Endothelial cell of hepatic sinusoid (primary cell): ENCODE data around the gene AKAP11.

Source experiments
- in situ Hi-C: cut with HindIII; loops from 2 replicates; pipeline ENCODE4 v1.10.0; 2017; ENCODE audit warnings: low sequenced_read_pairs

The AKAP11 gene

DNA sequence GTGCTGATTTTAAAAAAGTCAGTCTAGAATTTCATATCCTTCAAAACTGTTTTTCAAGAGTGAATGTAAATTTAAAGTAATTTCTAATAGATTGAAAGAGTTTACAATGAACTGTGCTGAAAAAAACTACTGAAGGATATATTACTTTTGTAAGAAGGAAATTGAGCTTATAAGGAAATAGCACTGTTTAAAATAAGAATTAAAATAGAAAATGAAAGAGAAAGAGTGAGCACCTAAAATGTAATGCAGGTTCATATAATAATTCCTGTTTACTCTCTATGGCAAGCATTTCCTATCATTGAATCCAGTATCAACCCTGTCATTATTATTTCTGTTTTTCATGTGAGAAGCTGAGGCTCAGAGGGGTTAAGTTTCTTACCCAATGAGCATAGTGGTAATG, 57.3 kb downstream of the AKAP11 start:
- in situ Hi-C loops, result no loop called here

DNA sequence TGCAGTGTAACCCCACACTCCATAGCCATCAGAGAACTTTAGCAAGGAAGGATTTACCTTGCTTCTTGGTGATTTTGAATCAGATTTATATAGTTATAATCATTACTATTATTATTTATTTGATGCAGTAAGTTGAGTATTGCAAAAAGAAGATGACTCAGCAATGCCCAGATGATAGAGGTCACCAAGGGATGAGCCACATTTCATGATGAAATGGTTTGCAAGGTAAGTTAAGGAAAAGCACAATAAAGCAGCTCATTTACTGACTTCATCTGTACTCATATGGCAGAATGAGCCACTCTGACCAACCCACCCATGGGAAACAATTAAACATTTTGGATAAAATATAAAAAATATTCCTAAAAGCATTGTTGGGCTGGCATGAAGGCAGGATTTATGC, 59.1 kb downstream of the AKAP11 start:
- in situ Hi-C loops, result no loop called here

DNA sequence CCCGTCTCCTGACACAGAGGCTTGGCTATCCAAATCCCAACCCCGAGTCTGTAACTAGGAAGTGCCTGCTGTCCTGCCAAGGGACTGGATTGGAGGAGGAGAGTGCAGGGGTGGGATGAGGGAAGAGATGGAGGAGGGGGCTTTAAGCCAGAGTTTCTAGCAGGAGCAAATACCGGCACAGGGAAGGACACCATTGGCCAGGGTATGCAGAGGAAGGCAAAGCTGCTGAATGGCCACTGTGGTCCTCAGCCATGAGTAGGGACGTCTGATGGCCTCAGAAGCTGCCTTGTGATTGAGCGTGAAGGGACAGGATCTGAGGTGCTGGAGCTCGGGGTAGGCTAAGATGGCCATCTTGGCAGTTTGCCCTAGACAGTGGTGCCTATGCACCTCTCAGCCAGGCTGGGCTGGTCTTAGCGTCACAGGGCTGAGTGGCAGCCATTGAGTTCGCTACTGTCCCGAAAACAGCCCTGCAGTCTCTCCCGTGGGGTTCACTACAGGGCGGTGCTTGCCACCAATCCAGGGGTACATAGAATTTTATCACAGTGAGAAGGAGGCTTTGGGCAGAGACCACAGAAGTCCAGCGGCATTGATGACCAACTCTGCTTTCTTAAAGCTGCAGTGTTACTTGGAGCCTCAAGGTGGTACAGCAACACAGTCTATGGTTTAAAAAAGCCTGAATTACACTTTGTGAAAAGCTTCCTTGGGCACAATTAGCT, 61.8 kb downstream of the AKAP11 start:
- in situ Hi-C loops, result no loop called here

DNA sequence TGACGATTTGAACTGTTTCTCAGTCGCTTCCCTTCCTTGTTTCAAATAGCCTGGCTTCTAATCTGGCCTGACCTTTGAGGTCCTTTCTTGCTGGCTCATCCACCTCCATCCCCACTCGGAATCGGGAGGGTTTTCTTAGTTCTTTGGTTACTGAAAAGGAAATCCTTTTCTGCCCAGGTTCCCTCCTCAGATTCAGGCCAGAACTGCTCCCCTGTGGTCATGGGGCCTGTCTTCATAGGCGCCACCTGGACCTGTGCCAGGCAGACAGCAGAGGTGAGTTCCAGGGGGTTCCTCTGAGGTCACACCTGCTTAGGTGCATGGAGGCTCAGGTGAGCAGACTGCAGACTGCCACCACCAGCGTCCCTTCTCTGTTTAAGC, 62.4 kb downstream of the AKAP11 start:
- in situ Hi-C loops, result no loop called here

DNA sequence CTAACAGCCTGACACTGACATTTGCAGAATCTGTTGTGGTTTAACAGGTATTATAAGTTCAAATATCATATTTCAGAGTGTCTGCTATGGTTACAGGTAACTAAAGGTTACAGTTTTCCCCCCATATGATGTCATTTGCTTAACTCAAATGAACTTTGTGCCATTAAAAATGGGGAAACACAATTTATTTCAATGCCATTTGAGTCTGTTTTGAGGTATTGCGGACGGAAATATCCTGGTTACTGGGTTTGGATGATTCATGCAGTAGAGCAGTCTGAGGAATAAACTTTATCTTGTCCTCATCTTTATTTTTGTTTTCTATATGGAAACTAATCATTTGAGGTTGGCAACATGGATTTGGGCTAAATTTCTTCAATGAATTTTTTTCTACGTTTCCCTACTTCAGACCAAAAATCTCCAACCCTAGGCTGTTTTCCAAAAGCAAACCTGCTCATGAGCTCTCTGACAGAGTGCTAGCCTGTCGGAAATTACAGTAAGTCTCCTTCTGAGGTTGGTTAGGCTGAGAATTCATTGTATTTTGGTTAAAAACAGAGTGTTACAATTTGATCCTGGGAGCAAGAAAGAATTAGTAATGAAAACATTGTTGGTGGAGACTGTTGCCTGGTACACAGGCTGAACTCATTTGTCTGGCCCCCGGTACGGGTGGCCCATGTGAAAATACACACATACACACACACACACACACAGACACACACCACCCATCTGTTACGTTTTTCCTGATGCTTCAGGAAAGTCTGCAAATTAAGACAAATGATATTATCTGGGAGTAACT, 66.1 kb downstream of the AKAP11 start:
- in situ Hi-C loops, result no loop called here

DNA sequence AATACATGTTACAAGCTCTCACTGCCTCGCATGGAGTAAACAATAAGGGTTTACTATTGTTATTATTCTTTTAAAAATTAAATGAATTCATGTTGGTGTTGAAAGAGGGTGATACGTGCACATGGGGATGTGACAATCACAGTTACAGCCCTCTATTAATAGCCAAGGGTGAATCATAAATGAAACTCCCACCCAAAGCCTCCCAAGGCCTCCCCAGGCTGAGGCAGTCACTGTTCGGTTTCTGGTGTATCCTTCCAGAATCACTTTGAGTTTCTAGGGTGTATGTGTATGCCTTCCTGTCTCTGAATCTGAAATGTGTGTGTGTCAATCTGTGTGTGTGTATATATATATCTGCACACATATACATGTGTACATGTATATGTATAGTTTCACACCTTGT, 73.4 kb downstream of the AKAP11 start:
- in situ Hi-C loops, result loop anchor here (5.0 kb wide), 1 partner anchor 43 kb away; no protein-coding TSS in a partner anchor

DNA sequence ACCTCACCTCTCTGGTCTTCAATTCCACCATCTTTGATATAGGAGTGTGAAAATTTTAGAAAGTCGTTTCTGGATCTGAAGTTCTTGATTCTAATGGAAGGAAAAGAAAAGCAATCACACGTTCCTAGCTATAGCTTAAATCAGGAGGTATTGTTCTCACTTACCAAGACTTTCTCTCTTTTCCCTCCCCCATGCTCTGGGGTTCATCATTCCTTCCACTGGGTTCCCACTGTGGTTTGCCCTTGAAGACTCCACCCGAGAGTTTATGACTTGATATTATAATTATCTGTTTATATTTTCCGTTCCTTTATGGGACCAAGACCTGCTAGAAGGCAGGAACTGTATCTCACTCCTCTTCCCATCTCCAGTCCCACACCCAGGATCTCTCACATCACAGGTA, 76.6 kb downstream of the AKAP11 start:
- in situ Hi-C loops, result loop anchor here (5.0 kb wide), 1 partner anchor 46 kb away; no protein-coding TSS in a partner anchor

DNA sequence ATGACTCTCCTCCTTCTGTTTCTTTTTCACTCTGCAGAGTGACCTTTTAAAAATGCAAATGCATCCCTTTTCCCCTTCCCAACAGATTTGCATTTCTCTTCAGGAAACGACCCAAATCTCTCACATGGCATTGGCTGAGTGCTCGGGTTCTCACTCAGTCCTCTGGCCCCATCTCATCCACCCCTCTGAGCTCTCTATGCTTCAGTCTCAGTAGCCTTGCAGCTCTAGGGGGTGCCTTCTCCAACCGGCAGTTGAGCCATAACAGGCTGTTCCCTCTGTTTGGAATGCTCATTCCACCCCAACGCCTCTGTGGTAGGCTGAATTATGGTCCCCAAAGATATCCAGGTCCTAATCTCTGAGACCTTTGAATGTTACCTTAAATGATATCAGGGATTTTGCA, 78.2 kb downstream of the AKAP11 start:
- in situ Hi-C loops, result no loop called here

DNA sequence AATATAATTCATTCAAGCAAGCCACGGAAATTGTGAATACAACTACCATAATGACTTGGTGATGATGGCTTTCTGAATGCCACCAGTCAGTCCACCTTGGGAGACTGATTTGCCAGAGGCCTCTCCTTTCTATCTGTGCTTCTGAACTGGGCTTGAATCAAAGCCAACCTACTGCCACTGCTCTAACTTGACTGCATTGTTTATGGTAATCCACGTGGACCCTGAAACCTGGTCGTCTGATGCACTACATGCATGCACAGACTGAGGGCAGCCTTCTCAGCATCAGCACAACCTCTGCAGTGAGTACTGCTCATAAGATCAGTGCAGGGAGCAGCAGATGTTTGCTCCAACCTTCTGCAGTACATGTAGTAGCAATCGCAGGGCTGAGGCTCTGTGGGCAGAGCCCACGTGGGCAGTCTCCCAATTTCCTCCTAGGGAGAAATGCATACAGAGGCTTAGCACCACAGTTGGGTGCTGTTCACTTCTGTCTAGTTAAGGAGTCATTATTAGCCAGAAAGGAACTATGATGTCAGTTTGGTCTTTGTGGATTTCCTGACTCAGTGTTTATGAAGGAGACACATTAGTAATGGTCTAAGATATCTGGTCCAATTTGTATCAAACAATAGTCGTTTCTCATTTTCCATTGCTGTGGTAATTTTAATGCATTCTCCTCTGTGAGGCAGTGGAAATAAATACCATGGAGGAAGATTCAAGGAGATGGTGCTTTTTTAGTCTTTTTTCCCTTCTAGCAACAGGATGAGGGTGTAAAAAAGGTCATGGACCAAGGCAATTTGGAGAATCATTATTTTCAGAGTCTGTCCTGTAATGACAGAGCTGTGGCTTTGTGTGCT, 82.5 kb downstream of the AKAP11 start:
- in situ Hi-C loops, result no loop called here

DNA sequence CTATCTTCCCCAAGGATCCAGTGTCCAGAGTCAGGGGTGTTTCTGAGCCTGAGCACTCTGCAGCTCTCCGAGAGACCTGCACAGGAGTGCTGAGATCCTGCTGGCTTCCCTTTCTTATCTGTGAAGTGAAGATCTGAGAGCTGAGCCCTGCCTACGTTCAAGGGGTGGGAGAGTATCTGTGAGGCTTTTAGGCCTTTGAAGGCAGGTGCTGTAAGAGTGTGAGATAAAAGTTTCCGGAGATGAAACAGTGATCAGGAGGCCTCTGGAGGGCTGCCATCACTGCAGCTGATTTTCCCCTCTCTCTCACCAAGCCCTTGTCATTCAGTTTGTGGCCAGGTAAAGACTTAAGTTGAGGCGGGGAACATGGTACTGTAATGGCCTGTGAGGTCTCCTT, 83.1 kb downstream of the AKAP11 start:
- in situ Hi-C loops, result no loop called here

DNA sequence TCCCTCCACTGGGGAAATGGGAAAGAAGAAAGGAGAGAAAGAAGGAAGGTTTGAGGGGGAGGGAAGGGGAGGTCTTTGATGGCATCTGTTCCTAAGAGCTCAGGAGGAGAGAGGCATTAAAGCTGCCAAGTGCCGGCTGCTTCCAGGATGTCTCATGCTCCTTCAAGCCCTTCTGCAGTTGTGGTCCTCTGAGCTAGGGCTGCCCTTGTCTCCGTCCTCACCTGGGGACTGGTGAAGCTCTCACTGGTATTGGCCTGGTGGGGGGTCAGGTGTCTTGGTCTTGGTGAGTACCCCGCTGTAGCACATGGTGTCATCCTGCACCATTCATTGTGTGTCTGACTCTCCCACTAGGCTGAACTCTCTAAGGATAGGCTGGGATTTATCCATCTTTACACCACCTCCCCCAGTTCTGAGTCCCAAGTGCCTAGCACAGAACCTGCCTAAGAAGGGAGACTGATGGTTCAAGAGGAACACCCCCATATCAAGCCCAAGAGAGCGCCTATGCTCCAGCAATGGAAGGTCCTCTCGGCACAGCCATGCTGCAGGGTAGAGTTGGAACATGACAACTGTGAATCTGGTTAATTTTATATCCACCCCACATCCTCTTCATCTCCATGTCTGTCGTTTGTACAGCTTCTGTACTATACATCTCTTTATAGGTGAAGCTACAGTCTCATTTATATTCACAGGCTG, 83.7 kb downstream of the AKAP11 start:
- in situ Hi-C loops, result no loop called here

DNA sequence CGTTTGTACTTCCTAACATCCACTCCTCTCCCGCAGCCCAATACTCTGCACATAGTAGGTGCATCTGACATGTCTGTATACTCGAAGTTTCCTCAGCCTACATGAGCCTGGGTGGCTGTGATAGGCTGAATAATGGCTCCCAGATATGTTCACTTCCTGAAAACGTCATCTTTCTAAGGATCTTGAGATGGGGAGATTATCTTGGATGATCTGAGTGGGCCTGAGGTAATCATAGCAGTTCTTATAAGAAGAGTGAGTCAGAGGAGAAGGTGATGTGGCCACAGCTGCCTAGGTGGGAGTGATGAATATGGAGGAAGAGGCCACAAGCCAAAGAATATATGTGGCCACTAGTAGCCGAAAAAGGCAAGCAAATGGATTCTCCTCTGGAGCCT, 84.2 kb downstream of the AKAP11 start:
- in situ Hi-C loops, result no loop called here

DNA sequence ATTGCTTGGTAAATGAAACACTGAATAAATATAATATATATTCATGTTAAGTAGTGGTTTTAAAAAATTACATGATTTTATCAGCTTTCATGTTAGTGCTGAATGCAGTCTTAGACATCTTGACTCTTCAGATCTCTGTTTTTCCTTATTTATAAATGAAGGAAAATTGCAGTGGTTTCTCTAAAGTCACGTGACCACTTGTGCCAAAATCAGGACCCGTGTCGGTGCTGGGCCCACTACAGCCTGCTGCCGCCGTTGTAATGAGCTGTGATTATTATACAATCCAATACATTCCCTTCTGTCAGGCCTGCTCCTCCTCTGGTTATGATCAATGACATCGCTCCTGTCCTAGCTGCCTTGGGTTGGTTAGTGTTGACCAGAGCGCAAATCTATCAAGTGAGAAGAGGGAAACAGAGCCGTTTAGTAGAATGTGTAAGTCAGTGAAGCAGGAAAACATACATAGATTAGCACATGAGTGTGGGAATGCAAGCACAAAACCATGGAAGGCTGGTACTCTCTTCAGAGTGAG, 88.2 kb downstream of the AKAP11 start:
- in situ Hi-C loops, result no loop called here

DNA sequence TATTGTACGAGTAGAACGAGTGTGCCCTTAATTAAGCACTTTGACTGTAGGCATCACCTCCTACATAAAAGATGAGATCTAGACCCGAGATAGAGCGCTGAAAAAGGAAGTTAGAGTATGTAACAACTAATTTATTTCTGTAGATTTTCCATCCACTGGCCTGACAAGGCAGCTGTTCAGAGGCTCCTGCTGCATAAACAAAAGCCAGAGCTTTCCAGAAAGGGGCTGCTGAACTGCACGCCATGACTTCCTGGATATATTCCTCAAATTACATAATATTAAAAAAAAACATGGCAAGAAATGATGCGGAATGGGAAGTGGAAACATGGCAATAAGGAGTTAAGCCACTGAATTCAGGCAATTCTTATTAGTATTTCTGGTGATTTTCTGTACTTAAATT, 89.7 kb downstream of the AKAP11 start:
- in situ Hi-C loops, result no loop called here

DNA sequence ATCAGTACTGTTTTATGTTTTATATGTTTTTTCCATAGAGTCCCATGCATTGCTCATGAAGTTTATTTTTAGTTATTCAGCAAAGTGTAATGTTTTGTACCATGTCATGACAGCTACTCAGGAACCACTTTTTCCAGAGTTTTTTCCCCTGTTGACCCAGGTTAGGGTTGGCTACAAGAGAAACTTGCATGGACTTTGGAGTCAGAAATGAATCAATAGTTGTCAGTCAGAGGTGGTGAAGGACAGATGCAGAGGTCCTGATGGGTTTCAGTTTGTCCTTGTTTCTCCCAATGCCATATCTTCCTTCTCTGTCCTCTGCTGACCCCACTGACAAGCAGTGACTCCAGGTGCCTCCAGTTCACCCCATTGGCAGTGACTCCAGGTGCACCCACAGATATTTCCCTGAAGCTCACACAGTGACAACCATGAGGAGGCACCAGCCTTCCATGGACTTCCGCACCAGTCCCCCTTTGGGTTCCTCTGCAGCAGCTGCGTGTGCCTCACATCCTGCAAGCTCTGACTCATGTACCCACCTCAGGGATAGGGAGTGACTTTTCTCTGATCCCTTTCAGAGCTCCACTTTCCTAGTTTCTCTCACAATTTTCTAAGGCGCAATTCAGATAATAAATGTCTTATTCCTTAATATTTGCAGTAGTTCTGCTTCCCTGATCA, 92.1 kb downstream of the AKAP11 start:
- in situ Hi-C loops, result no loop called here

DNA sequence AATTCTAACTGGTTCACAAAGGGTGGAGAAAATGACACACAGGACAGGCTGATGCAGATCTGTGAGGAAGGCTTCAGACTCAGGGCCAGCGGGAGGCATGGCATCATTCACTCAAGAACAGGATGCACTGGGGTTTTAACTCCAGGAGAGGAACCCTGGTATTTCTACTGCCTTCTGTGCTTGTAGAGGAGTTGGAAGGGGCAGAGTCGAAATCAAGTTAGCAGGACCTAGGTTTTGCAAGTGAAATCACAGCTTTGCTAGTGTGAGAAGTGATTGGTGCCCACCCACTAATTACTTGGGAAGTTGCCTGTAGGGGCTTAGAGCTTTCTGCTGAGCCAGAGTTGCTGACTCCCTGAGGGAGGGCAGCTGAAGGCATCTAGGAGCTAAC, 92.7 kb downstream of the AKAP11 start:
- in situ Hi-C loops, result no loop called here

DNA sequence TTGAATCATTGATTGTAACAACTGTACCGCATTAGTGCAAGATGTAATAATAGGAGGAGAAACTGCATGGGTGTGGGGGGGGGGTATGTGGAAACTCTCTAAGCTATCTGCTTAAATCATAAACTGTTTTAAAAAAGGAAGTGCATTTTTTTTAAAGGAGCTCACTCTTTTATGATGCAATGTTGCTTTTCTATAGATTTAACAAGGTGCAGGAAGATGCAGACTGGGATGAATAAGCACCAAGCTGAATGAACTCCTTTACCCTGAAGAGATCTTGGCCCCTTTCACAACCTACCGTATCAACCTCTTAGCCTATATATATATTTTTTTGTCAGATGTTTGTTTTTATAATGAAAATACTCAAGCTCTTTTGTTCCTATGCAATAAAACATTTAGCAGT, 95.9 kb downstream of the AKAP11 start:
- in situ Hi-C loops, result no loop called here

DNA sequence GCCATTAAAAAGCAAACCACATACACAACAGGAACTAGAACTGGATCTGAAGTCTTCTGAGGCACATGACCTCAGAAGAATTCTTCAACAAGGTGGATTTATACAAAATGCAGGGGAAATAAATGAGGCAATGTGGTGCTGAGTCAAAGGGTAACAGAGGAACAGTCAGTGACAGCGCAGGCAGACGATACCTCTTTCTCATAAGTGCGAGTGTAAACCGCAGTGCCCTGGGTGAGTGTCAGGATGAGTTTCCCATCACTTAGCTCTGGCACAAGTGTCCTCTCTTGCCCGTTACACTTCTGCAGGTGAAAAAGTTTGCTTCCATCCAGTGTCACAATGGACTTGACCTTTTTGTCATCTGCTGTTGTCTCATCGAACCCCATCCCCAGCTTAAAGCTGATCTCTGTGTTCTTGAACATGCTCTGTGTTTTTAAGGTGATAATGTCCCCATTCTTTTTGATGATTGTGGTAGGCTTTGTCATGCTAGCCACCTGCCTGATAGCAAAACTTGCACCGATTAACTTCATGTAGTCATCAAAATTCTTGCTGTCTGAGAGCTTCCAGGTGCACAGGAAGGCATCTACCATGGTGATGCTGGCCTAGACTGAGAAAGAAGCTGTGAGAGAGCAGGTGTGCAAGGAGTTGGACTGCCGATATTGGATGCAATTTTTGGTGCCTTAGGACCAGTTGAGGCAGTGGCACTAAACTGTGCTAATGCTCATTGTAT, 97.3 kb downstream of the AKAP11 start:
- in situ Hi-C loops, result no loop called here

DNA sequence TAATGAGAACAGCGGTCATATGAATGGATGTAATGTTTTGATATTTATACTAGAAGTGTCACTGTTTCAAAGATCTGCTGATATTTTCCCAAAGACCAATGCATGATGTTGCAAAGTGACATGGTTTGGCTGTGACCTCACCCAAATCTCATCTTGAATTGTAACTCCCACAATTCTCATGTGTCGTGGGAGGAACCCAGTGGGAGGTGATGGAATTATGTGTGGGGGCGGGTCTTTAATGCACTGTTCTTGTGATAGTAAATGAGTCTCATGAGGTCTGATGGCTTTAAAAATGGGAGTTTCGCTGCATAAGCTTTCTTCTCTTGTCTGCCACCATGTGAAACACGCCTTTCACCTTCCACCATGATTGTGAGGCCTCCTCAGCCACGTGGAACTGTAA, 98.3 kb downstream of the AKAP11 start:
- in situ Hi-C loops, result no loop called here
